IMR-90 (cell line): Measurements from ENCODE around the gene VPS72. TPM values are rescaled to one million over a fixed set of nuclear protein-coding genes. Genes with fewer than 3 reads are reported as not detected.

Source experiments
- ATAC-seq: fragments of 200-7000 bp; cut with Tn5 transposase; 2 replicates; pipeline ENCODE4 v1.9.1; 2020; ENCODE audit warnings: low read depth, mild to moderate bottlenecking, moderate library complexity
- BruUV-seq: library from RNA; stranded (reverse); fragments of 400-500 nt; replicated peaks from 2 replicates; lab custom pipeline; 2021; lab: Mats Ljungman, UMichigan
- CTCF ChIA-PET: fragments of 300-600 bp; formaldehyde crosslinking; extraction: SDS; loops from one replicate; lab custom pipeline; 2021; ENCODE audit warnings: antibody characterized with exemption; lab: Yijun Ruan, JAX
- POLR2A ChIA-PET: fragments of 300-600 bp; sonication (Branson Sonifier 250); formaldehyde crosslinking; loops from one replicate; lab custom pipeline; 2022; ENCODE audit warnings: antibody characterized with exemption; ENCODE audit not compliant: unreplicated experiment; lab: Charles Lee
- DNase-seq: peaks from one replicate; pipeline ENCODE4 v3.0.0; 2013
- H2AFZ ChIP-seq: replicated peaks from 2 replicates; pipeline ENCODE3; 2013; ENCODE audit warnings: low read length, mild to moderate bottlenecking; ENCODE audit not compliant: poor library complexity
- H2AK5ac ChIP-seq: 2 replicates; pipeline ENCODE4 v1.6.1; 2013; ENCODE audit warnings: low read depth, low read length, inconsistent platforms
- H2AK9ac ChIP-seq: replicated peaks from 2 replicates; pipeline ENCODE3; 2013; ENCODE audit warnings: mild to moderate bottlenecking, low read depth, low read length, moderate library complexity; ENCODE audit not compliant: poor library complexity
- H2BK120ac ChIP-seq: 2 replicates; pipeline ENCODE4 v1.6.1; 2013; ENCODE audit warnings: low read depth, low read length, inconsistent platforms
- H2BK15ac ChIP-seq: 3 replicates; pipeline ENCODE4 v1.6.1; 2013; ENCODE audit warnings: low read depth, low read length, inconsistent platforms
- H2BK20ac ChIP-seq: 2 replicates; pipeline ENCODE4 v1.6.1; 2013; ENCODE audit warnings: low read depth, mild to moderate bottlenecking, inconsistent platforms, low read length, moderate library complexity
- H2BK5ac ChIP-seq: 2 replicates; pipeline ENCODE4 v1.6.1; 2013; ENCODE audit warnings: mild to moderate bottlenecking, low read depth, low read length, inconsistent platforms; ENCODE audit not compliant: poor library complexity, severe bottlenecking
- H3K14ac ChIP-seq: replicated peaks from 2 replicates; pipeline ENCODE4 v1.6.1; 2013; ENCODE audit warnings: low read depth, low read length, inconsistent platforms
- H3K18ac ChIP-seq: 2 replicates; pipeline ENCODE4 v1.6.1; 2013; ENCODE audit warnings: low read depth, low read length, control low read depth
- H3K23ac ChIP-seq: 2 replicates; pipeline ENCODE4 v1.6.1; 2013; ENCODE audit warnings: low read depth, low read length, inconsistent platforms
- H3K27ac ChIP-seq: 2 replicates; pipeline ENCODE4 v1.5.1; 2013; ENCODE audit warnings: mild to moderate bottlenecking, control low read depth, low read length; ENCODE audit not compliant: insufficient read depth
- H3K27me3 ChIP-seq: 2 replicates; pipeline ENCODE4 v1.6.1; 2013; ENCODE audit warnings: low read length; ENCODE audit not compliant: control insufficient read depth, insufficient read depth
- H3K36me3 ChIP-seq: 2 replicates; pipeline ENCODE4 v1.6.1; 2013; ENCODE audit warnings: low read length, mixed read lengths; ENCODE audit not compliant: control insufficient read depth, insufficient read depth
- H3K4ac ChIP-seq: 2 replicates; pipeline ENCODE4 v1.6.1; 2013; ENCODE audit warnings: low read depth, low read length, inconsistent platforms
- H3K4me1 ChIP-seq: 2 replicates; pipeline ENCODE4 v1.6.1; 2013; ENCODE audit warnings: low read length, mixed read lengths; ENCODE audit not compliant: control insufficient read depth, insufficient read depth
- H3K4me2 ChIP-seq: 2 replicates; pipeline ENCODE4 v1.6.1; 2013; ENCODE audit warnings: low read depth, mild to moderate bottlenecking, control low read depth, low read length, moderate library complexity
- H3K4me3 ChIP-seq: 2 replicates; pipeline ENCODE4 v1.5.1; 2013; ENCODE audit warnings: low read depth, mild to moderate bottlenecking, control low read depth, low read length, moderate library complexity; ENCODE audit not compliant: insufficient read depth
- H3K56ac ChIP-seq: 2 replicates; pipeline ENCODE4 v1.6.1; 2013; ENCODE audit warnings: low read length, inconsistent platforms; ENCODE audit not compliant: insufficient read depth; ENCODE audit errors: extremely low read depth
- H3K79me1 ChIP-seq, 2 experiments: 2 replicates each; pipeline ENCODE4 v1.6.1; 2013; ENCODE audit warnings: low read length in 2 of 2, inconsistent platforms in 1 of 2, low read depth in 1 of 2
- H3K9ac ChIP-seq: 2 replicates; pipeline ENCODE4 v1.6.1; 2013; ENCODE audit warnings: low read depth, low read length, control low read depth
- H3K9me1 ChIP-seq: 2 replicates; pipeline ENCODE4 v1.6.1; 2013; ENCODE audit warnings: low read length, inconsistent platforms; ENCODE audit not compliant: insufficient read depth
- H3K9me3 ChIP-seq: 2 replicates; pipeline ENCODE4 v1.6.1; 2013; ENCODE audit warnings: low read length; ENCODE audit not compliant: control insufficient read depth, insufficient read depth
- H4K20me1 ChIP-seq: 2 replicates; pipeline ENCODE4 v1.6.1; 2013; ENCODE audit warnings: low read length, inconsistent platforms; ENCODE audit not compliant: insufficient read depth
- H4K5ac ChIP-seq: 2 replicates; pipeline ENCODE4 v1.6.1; 2013; ENCODE audit warnings: mild to moderate bottlenecking, low read depth, low read length, control low read depth
- H4K8ac ChIP-seq, 2 experiments: 2 replicates each; pipeline ENCODE4 v1.6.1; 2013; ENCODE audit warnings: low read depth in 2 of 2, low read length in 2 of 2, control low read depth in 1 of 2, inconsistent platforms in 1 of 2
- H4K91ac ChIP-seq: 2 replicates; pipeline ENCODE4 v1.6.1; 2013; ENCODE audit warnings: low read depth, low read length, inconsistent platforms; ENCODE audit not compliant: insufficient read depth
- BHLHE40 ChIP-seq: fragments of 150-350 bp; IDR thresholded peaks from 2 replicates; pipeline ENCODE4 v1.6.1; 2016; ENCODE audit warnings: mild to moderate bottlenecking, low read depth, low read length
- CEBPB ChIP-seq: IDR thresholded peaks from 2 replicates; pipeline ENCODE4 v1.6.1; 2012; ENCODE audit warnings: low read depth, low read length, improper control_type of control experiment
- CHD1 ChIP-seq: IDR thresholded peaks from 2 replicates; pipeline ENCODE4 v1.6.1; 2012; ENCODE audit warnings: low read depth, low read length, improper control_type of control experiment
- CTCF ChIP-seq: conservative IDR thresholded peaks from 2 replicates; pipeline ENCODE4 v1.5.1; 2012; ENCODE audit warnings: mild to moderate bottlenecking, low read depth, low read length, improper control_type of control experiment
- ELK1 ChIP-seq: fragments of 150-350 bp; IDR thresholded peaks from 2 replicates; pipeline ENCODE4 v1.6.1; 2016; ENCODE audit warnings: low read depth, mild to moderate bottlenecking, low read length, moderate library complexity, borderline replicate concordance
- FOS ChIP-seq: fragments of 150-350 bp; IDR thresholded peaks from 2 replicates; pipeline ENCODE4 v1.6.1; 2016; ENCODE audit warnings: low read depth, low read length
- MAFK ChIP-seq: IDR thresholded peaks from 2 replicates; pipeline ENCODE4 v1.6.1; 2012; ENCODE audit warnings: low read depth, low read length, improper control_type of control experiment
- MAZ ChIP-seq: IDR thresholded peaks from 2 replicates; pipeline ENCODE4 v1.6.1; 2012; ENCODE audit warnings: low read depth, mild to moderate bottlenecking, low read length, improper control_type of control experiment, moderate library complexity, borderline replicate concordance
- MXI1 ChIP-seq: IDR thresholded peaks from 2 replicates; pipeline ENCODE4 v1.6.1; 2012; ENCODE audit warnings: low read depth, mild to moderate bottlenecking, low read length, moderate library complexity, borderline replicate concordance
- NFE2L2 ChIP-seq: fragments of 150-350 bp; IDR thresholded peaks from 2 replicates; pipeline ENCODE4 v1.6.1; 2016; ENCODE audit warnings: low read depth, mild to moderate bottlenecking, low read length
- POLR2A ChIP-seq: IDR thresholded peaks from 2 replicates; pipeline ENCODE4 v1.6.1; 2012; ENCODE audit warnings: mild to moderate bottlenecking, low read depth, low read length
- RAD21 ChIP-seq: IDR thresholded peaks from 2 replicates; pipeline ENCODE4 v1.6.1; 2012; ENCODE audit warnings: low read length, improper control_type of control experiment
- RCOR1 ChIP-seq: IDR thresholded peaks from 2 replicates; pipeline ENCODE4 v1.6.1; 2012; ENCODE audit warnings: mild to moderate bottlenecking, low read length, improper control_type of control experiment; ENCODE audit not compliant: insufficient replicate concordance
- RFX5 ChIP-seq: IDR thresholded peaks from 2 replicates; pipeline ENCODE4 v1.8.0; 2012; ENCODE audit warnings: low read depth, mild to moderate bottlenecking, low read length, moderate library complexity
- SMC3 ChIP-seq: fragments of 150-350 bp; IDR thresholded peaks from 2 replicates; pipeline ENCODE4 v1.6.1; 2016; ENCODE audit warnings: low read depth, mild to moderate bottlenecking, antibody characterized with exemption, low read length, moderate library complexity
- USF2 ChIP-seq: fragments of 150-350 bp; IDR thresholded peaks from 2 replicates; pipeline ENCODE4 v1.6.1; 2017; ENCODE audit warnings: mild to moderate bottlenecking, antibody characterized with exemption, low read length, low read depth
- WGBS, 2 experiments: methylation state at CpG; one replicate each; pipeline versions ENCODE4 v1.1.5 to v1.1.7; 2013; ENCODE audit warnings: missing lambda C conversion rate in 2 of 2; ENCODE audit not compliant: insufficient read length in 1 of 2; ENCODE audit errors: extremely low coverage in 2 of 2; 5-methylcytosine and 5-hydroxymethylcytosine counted together
- dilution Hi-C: fragments of 300-500 bp; cut with HindIII; formaldehyde crosslinking; loops from one replicate; pipeline ENCODE4 v1.14.3; 2018; ENCODE audit warnings: low sequenced_read_pairs; ENCODE audit not compliant: unreplicated experiment
- in situ Hi-C: fragments of 300-500 bp; cut with MboI; formaldehyde crosslinking; loops from 3 replicates; pipeline ENCODE4 v1.14.3; 2019; ENCODE audit warnings: low sequenced_read_pairs, inconsistent platforms, mixed read lengths
- intact Hi-C: fragments of 100-400 bp; cut with micrococcal nuclease; formaldehyde crosslinking; loops from 2 replicates; pipeline ENCODE4 v1.10.0; 2022
- polyA plus RNA-seq, 3 experiments: library from polyadenylated mRNA; depleted of rRNA; stranded (reverse); fragments of >200 nt; gene quantifications; 2 replicates each; pipeline ENCODE4 v1.2.3, GENCODE V29; 2012; ENCODE audit warnings: low replicate concordance in 1 of 3
- total RNA-seq: library from RNA; depleted of rRNA; stranded (reverse); fragments of >200 nt; gene quantifications from 2 replicates; pipeline ENCODE4 v1.2.3, GENCODE V29; 2012

The VPS72 gene
- total and polyA plus RNA-seq, 2 of the 4 experiments (the other 2 are of a cell fraction): 51.3 to 62.3 TPM

- BruUV-seq: no TSS peak
- ChIA-PET CTCF (interaction anchor here (0.7 kb wide), 1 partner anchor 101 kb away, joined by 7 read pairs; no protein-coding TSS in a partner anchor), POLR2A (no interaction called here)
- no peak overlapping the region for H3K18ac ChIP-seq
- dilution Hi-C loops (no loop called here), intact Hi-C loops (no loop called here), in situ Hi-C loops (loop anchor here (10.0 kb wide), 1 partner anchor 211 kb away; no protein-coding TSS in a partner anchor)
- no peak overlapping the region for H4K91ac ChIP-seq
- H2AK5ac ChIP-seq: no peak overlapping the region
- H3K4me3 ChIP-seq: no peak overlapping the region
- no peak overlapping the region for H3K56ac ChIP-seq
- H3K36me3 ChIP-seq: no peaks in the 10 kb centered on the region
- H3K27ac ChIP-seq: no peak overlapping the region
- H2AFZ ChIP-seq: no peak overlapping the region
- no peak overlapping the region for H3K23ac ChIP-seq
- no peak overlapping the region for H2BK15ac ChIP-seq
- no peak overlapping the region for H3K14ac ChIP-seq
- H3K4me1 ChIP-seq: peaks cover 2% of the 10 kb centered on the region; the same call in 1 of the 2 replicates
- H4K5ac ChIP-seq: no peak overlapping the region
- H2BK120ac ChIP-seq: no peak overlapping the region
- no peaks in the 10 kb centered on the region for H3K27me3 ChIP-seq
- no peak overlapping the region for H3K4me2 ChIP-seq
- H3K9me3 ChIP-seq: no peaks in the 10 kb centered on the region
- H4K20me1 ChIP-seq: no peaks in the 10 kb centered on the region
- H3K79me1 ChIP-seq: peaks cover 12 to 30% of the 10 kb centered on the region in 2 experiments
- no peak overlapping the region for H3K4ac ChIP-seq
- H2BK5ac ChIP-seq: no peak overlapping the region
- no CpG with 5 or more reads among the region's 6 CpGs for WGBS, 2 experiments
- DNase-seq (no peak), ATAC-seq (no peak)
- no peak overlapping the region for H2BK20ac ChIP-seq
- peaks cover 5% of the 10 kb centered on the region; the same call in 1 of the 2 replicates for H3K9me1 ChIP-seq
- no peak overlapping the region for H4K8ac ChIP-seq
- H2AK9ac ChIP-seq: no peak overlapping the region
- no peak overlapping the region for H3K9ac ChIP-seq
- TF ChIP-seq CEBPB: no peak
- no peak for TF ChIP-seq FOS
- no peak for TF ChIP-seq SMC3
- TF ChIP-seq RAD21: no peak
- TF ChIP-seq MXI1: no peak
- TF ChIP-seq NFE2L2: no peak
- no peak for TF ChIP-seq CHD1
- no peak for TF ChIP-seq MAFK
- no peak for TF ChIP-seq ELK1
- no peak for TF ChIP-seq RCOR1
- TF ChIP-seq RFX5: no peak
- no peak for TF ChIP-seq POLR2A
- TF ChIP-seq USF2: no peak
- TF ChIP-seq MAZ: no peak
- TF ChIP-seq CTCF: no peak
- no peak for TF ChIP-seq BHLHE40
These were observed 3.3 kb upstream of the VPS72 start for GRCh38 chr1:151193304-151193703.
